GM12875 (cell line): ENCODE measurements around the gene CAMKK2.

Experiments used
- H3K4me3 ChIP-seq: one replicate; pipeline ENCODE4 v1.5.1; 2011; ENCODE audit warnings: low read depth, low read length, control low read depth
- TF ChIP-seq, protein P1 (sequence below): IDR thresholded peaks from 2 replicates; pipeline ENCODE4 v1.5.1; 2011; ENCODE audit warnings: low read depth, mild to moderate bottlenecking, control low read depth, inconsistent platforms, low read length, moderate library complexity, borderline replicate concordance; ENCODE audit not compliant: insufficient read depth

Gene CAMKK2

DNA sequence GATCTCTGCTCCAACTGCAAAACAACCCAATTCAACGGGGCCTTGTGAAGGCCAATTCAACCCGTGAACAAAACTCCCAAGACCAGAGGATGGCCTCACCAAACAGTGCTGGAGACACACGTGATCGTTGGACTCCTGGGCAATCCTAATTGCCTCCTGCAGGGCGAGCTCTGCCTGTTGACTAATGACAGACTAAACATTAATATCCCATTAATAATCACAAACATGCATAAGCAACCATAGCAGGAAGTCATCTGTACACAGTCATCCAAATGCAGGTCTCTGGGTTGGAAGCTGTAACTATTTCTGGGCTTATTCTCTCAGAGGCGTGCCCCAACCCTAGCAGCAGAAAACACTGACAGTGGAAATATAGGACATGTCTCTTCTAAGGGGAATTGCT, 34.7 kb upstream of the CAMKK2 start:
- no peak overlapping the region for H3K4me3 ChIP-seq
- TF ChIP-seq, protein P1, sequence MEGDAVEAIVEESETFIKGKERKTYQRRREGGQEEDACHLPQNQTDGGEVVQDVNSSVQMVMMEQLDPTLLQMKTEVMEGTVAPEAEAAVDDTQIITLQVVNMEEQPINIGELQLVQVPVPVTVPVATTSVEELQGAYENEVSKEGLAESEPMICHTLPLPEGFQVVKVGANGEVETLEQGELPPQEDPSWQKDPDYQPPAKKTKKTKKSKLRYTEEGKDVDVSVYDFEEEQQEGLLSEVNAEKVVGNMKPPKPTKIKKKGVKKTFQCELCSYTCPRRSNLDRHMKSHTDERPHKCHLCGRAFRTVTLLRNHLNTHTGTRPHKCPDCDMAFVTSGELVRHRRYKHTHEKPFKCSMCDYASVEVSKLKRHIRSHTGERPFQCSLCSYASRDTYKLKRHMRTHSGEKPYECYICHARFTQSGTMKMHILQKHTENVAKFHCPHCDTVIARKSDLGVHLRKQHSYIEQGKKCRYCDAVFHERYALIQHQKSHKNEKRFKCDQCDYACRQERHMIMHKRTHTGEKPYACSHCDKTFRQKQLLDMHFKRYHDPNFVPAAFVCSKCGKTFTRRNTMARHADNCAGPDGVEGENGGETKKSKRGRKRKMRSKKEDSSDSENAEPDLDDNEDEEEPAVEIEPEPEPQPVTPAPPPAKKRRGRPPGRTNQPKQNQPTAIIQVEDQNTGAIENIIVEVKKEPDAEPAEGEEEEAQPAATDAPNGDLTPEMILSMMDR, result no peak

DNA sequence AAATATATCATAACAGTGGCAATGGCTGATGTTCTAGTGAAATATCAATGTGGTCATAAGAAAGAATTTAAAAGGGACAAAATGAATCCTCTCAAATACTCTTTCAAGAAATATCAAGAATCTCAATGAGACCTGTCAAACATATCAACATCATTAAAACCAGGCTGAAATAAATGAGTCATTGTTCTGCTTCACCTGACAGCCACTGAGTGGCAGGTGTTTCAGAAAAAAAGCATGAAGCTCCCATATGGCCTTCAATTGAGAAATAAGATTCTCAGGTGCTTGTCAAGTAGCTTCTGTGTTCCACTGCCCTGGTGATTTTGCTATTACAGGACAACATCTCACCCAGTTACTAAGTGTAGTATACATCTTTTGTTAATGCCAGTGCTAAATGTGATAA, 34.2 kb upstream of the CAMKK2 start:
- TF ChIP-seq, protein P1, result no peak
- H3K4me3 ChIP-seq, result no peak overlapping the region

DNA sequence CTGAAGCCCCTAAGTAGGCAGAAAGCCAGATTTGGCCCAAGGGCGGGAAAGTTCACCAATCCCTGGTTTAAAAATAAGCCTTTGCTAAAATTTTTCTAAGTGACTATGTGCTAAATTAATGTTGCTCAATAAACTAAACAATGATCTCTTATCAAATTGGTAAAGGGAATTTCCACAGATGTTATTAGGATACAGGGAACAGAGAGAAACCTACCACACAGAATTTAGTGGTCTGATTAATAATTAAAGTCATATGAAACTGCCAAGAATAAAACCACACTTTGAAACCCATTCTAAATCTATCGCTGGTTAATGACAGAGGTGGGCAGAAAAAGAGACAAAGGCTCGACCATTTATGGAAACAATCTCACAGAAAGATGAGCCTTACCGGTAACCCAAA, 33.7 kb upstream of the CAMKK2 start:
- H3K4me3 ChIP-seq, result no peak overlapping the region
- TF ChIP-seq, protein P1, result no peak

DNA sequence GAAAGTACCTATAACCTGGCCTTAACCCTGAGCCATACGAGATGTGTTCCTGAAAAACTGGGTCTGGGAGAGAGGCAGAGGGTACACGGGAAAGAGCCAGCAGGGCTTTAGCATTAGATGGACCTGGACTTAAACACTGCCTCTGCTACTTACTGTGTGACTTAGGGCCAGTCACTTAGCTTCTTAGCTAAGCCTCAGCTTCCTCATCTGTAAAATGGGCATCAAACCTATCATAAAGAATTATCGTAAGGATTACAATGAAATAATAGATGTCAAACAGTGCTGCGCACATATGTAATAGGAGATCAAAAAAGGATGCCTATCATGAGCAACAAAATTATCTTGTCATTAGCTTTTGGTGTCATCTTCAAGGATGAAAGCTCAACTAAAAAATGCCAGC, 32.1 kb upstream of the CAMKK2 start:
- no peak overlapping the region for H3K4me3 ChIP-seq
- TF ChIP-seq, protein P1, result no peak

DNA sequence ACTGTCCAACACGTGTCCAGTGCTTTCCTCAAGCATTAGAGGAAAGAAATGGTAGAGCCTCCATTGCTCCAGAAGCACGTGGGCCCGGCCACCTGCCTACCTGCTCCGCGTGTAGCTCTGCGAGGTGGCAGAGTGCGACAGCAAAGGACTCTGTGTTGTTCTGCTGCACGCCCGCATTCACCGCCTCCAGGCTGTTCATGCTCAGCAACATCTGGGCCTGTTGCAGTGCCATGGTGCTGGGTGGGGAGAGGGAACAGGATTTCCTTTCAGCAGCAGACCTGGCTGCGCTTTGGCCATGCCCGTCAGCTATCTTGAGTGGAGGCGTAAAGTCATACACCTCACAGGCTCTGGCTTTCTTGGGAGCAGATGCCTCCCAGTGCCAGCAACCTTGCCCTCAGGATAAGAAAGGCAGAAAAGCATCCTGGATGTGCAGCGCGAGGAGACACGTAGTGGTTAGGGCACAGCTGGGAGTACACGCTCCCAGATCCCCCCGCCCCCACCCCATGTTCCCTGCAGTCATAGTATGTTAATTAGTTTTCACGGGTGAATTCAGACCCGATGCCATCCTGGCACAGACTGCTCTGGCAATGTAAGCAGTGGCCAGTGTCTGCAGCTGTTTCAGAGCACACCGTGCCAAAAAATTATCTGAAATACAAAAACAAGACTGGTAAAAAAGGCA, 30.6 kb upstream of the CAMKK2 start:
- TF ChIP-seq, protein P1, result no peak
- H3K4me3 ChIP-seq, result no peak overlapping the region

DNA sequence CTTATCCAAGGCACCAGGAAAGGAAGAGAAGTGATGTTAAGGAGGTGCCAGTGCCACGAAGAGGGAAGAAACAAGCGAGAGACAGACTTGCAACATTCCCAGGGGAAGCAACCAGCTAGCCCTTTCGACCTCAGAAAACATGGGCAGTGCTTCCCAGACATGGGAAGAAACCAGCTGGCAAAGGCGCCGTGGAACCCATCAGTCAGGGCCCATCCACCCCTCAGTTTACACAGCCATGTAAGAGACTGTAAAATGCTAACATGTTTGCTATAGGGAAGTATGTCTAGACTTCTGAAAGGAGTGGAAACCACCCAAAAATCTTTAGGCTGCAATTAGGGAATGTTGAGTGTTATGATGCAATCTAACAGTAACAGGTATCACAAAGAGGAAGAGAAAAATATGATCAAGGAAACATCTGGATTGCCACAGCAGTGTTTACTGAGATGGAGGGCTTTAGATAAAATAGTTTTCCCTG, 29.4 kb upstream of the CAMKK2 start:
- no peak overlapping the region for H3K4me3 ChIP-seq

DNA sequence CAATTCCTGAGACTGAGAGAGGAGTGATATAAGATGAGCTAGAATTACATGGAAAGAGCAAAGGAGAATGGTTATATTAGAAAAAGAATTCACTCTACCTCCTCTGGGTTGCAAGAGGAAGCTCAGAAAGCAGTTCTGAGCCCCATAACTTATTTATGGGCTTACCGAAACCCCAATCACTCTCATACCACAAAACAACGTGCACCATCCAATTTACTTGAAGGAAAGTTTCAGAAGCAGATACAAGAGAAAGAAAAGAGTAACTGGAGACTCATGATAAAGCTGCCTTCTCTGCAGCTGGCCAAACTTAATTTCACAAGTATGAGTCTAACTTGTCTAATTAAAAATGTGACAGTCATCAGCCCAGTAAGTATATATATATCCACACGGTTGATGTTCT, 27.4 kb upstream of the CAMKK2 start:
- H3K4me3 ChIP-seq, result no peak overlapping the region
- TF ChIP-seq, protein P1, result no peak

More for the DNA sequence above, 29.4 kb upstream of the CAMKK2 start:
- TF ChIP-seq, protein P1, result no peak
